HEK293 (cell line): ENCODE data around the gene TMEM203.

Experiments
- HIC1 ChIP-seq: fragments of 450-650 bp; formaldehyde crosslinking; IDR thresholded peaks from 2 replicates; pipeline ENCODE4 v1.5.1; 2016; ENCODE audit warnings: missing biosample characterization, missing genetic modification characterization
- SCRT2 ChIP-seq: fragments of 450-650 bp; formaldehyde crosslinking; IDR thresholded peaks from 2 replicates; pipeline ENCODE4 v1.5.1; 2016; ENCODE audit warnings: missing biosample characterization, missing genetic modification characterization
- TSHZ1 ChIP-seq: fragments of 450-650 bp; formaldehyde crosslinking; IDR thresholded peaks from 2 replicates; pipeline ENCODE4 v1.5.1; 2016; ENCODE audit warnings: missing biosample characterization, missing genetic modification characterization, borderline replicate concordance
- ZBTB6 ChIP-seq: fragments of 450-650 bp; formaldehyde crosslinking; IDR thresholded peaks from 2 replicates; pipeline ENCODE4 v1.5.1; 2017; ENCODE audit warnings: missing biosample characterization, missing genetic modification characterization
- ZFHX2 ChIP-seq: fragments of 450-650 bp; formaldehyde crosslinking; conservative IDR thresholded peaks from 2 replicates; pipeline ENCODE4 v1.5.1; 2016; ENCODE audit warnings: missing biosample characterization, missing genetic modification characterization
- ZNF148 ChIP-seq: fragments of 450-650 bp; formaldehyde crosslinking; IDR thresholded peaks from 2 replicates; pipeline ENCODE4 v1.5.0; 2017; ENCODE audit warnings: missing biosample characterization, missing genetic modification characterization, borderline replicate concordance
- ZNF248 ChIP-seq: fragments of 450-650 bp; formaldehyde crosslinking; IDR thresholded peaks from 2 replicates; pipeline ENCODE4 v1.5.1; 2017; ENCODE audit warnings: missing biosample characterization, missing genetic modification characterization
- ZNF404 ChIP-seq: fragments of 450-650 bp; formaldehyde crosslinking; IDR thresholded peaks from 2 replicates; pipeline ENCODE4 v1.5.1; 2017; ENCODE audit warnings: missing biosample characterization, missing genetic modification characterization
- ZNF513 ChIP-seq: fragments of 450-650 bp; IDR thresholded peaks from 2 replicates; pipeline ENCODE4 v1.5.1; 2018; ENCODE audit warnings: missing biosample characterization, missing genetic modification characterization
- ZNF521 ChIP-seq: fragments of 450-650 bp; formaldehyde crosslinking; IDR thresholded peaks from 2 replicates; pipeline ENCODE4 v1.5.1; 2017; ENCODE audit warnings: missing biosample characterization, mild to moderate bottlenecking, missing genetic modification characterization
- ZNF596 ChIP-seq: fragments of 450-650 bp; IDR thresholded peaks from 2 replicates; pipeline ENCODE4 v1.5.0; 2018; ENCODE audit warnings: missing biosample characterization, mild to moderate bottlenecking, missing genetic modification characterization, moderate library complexity
- ZNF639 ChIP-seq: fragments of 450-650 bp; formaldehyde crosslinking; IDR thresholded peaks from 2 replicates; pipeline ENCODE4 v1.5.1; 2016; ENCODE audit warnings: missing biosample characterization, missing genetic modification characterization
- ZNF830 ChIP-seq: fragments of 450-650 bp; IDR thresholded peaks from 2 replicates; pipeline ENCODE4 v1.5.0; 2018; ENCODE audit warnings: missing biosample characterization, missing genetic modification characterization, low read depth, mild to moderate bottlenecking, moderate library complexity

TMEM203 gene

GRCh38 chr9:137190315-137190856, 15.1 kb downstream of the TMEM203 start (continued):
- TF ChIP-seq ZNF830: no peak
- TF ChIP-seq ZBTB6 (tag by site-specific recombination): no peak
- TF ChIP-seq ZNF404 (tag by site-specific recombination): no peak
- no peak for TF ChIP-seq SCRT2 (tag by site-specific recombination)
- 0 out of 2 replicates have a peak, but pooled peaks have one; percentile 4 for TF ChIP-seq HIC1
- no peak for TF ChIP-seq TSHZ1 (tag by site-specific recombination)
- no peak for TF ChIP-seq ZNF596
- TF ChIP-seq ZNF148 (tag by site-specific recombination): no peak
- TF ChIP-seq ZNF513 (tag by site-specific recombination): no peak
- TF ChIP-seq ZNF639 (tag by site-specific recombination): no peak
- no peak for TF ChIP-seq ZFHX2 (tag by site-specific recombination)
- no peak for TF ChIP-seq ZNF248
- no peak for TF ChIP-seq ZNF521 (tag by site-specific recombination)
